ENCODE data around the gene PRSS58. TPM values are rescaled to one million over a fixed set of nuclear protein-coding genes. Genes with fewer than 3 reads are reported as not detected.

PRSS58 gene
- total RNA-seq, 1 donor from 2014 or later, result not detected

Other genes with a start within 250 kb of the PRSS58 start
- 0.20 TPM for gene MGAM2, start 146.3 kb downstream of the PRSS58 start, total RNA-seq

All from esophagus mucosa (tissue), 1 donor.